GM12878 (cell line): ENCODE data around the gene HSP90AB1. TPM values are rescaled to one million over a fixed set of nuclear protein-coding genes. Genes with fewer than 3 reads are reported as not detected.

ENCODE experiments used
- ATAC-seq: fragments of 200-7000 bp; cut with Tn5 transposase; 3 replicates; pipeline ENCODE4 v1.9.1; 2020; ENCODE audit warnings: mild to moderate bottlenecking, moderate library complexity
- BruUV-seq: library from RNA; stranded (reverse); fragments of 400-500 nt; replicated peaks from 2 replicates; lab custom pipeline; 2021; lab: Mats Ljungman, UMichigan
- CTCF ChIA-PET: fragments of 300-600 bp; sonication (Branson Sonifier 250); formaldehyde crosslinking; extraction: SDS; loops from one replicate; lab custom pipeline; 2021; ENCODE audit warnings: inconsistent platforms; lab: Yijun Ruan, JAX
- POLR2A ChIA-PET: fragments of 350-600 bp; formaldehyde crosslinking; extraction: SDS; loops from one replicate; lab custom pipeline; 2021; ENCODE audit warnings: inconsistent platforms; lab: Charles Lee
- RAD21 ChIA-PET: fragments of 300-600 bp; sonication (Branson Sonifier 250); formaldehyde crosslinking; loops from one replicate; lab custom pipeline; 2023; ENCODE audit warnings: antibody characterized with exemption; ENCODE audit not compliant: unreplicated experiment; lab: Charles Lee
- SMC1A ChIA-PET: fragments of 300-600 bp; sonication (Branson Sonifier 250); formaldehyde crosslinking; loops from one replicate; lab custom pipeline; 2023; ENCODE audit not compliant: unreplicated experiment, uncharacterized antibody; lab: Charles Lee
- DNase-seq: peaks from one replicate; pipeline ENCODE4 v3.0.0-alpha.2; 2011; ENCODE audit warnings: low read depth, low spot score
- FAIRE-seq: peaks from 3 replicates; lab custom pipeline; 2011; peaks lifted over from hg19 to GRCh38; lab: Jason Lieb, UNC
- H2AFZ ChIP-seq: 2 replicates; pipeline ENCODE4 v1.6.0; 2011; ENCODE audit warnings: low read depth, low read length, control low read depth; ENCODE audit not compliant: control insufficient read depth
- H3K27ac ChIP-seq: 2 replicates; pipeline ENCODE4 v1.5.1; 2011; ENCODE audit warnings: control low read depth; ENCODE audit not compliant: control insufficient read depth, insufficient read depth
- H3K27me3 ChIP-seq, 2 experiments: replicated peaks in 1 of 2; 2 replicates each; pipeline versions ENCODE4 v1.6.0 to v1.6.1; 2011; ENCODE audit warnings: low read length in 1 of 2; ENCODE audit not compliant: control insufficient read depth in 2 of 2, insufficient read depth in 2 of 2
- H3K36me3 ChIP-seq, 2 experiments: 2 replicates each; pipeline ENCODE4 v1.5.1; 2011; ENCODE audit warnings: low read length in 1 of 2; ENCODE audit not compliant: control insufficient read depth in 2 of 2, insufficient read depth in 2 of 2
- H3K4me1 ChIP-seq: 2 replicates; pipeline ENCODE4 v1.6.1; 2011; ENCODE audit warnings: mild to moderate bottlenecking, low read length, moderate library complexity, mixed read lengths; ENCODE audit not compliant: control insufficient read depth, insufficient read depth
- H3K4me2 ChIP-seq: 2 replicates; pipeline ENCODE4 v1.6.0; 2011; ENCODE audit warnings: control low read depth; ENCODE audit not compliant: control insufficient read depth, insufficient read depth
- H3K4me3 ChIP-seq: fragments of 200-600 bp; sonication (generic); 2 replicates; pipeline ENCODE4 v1.5.1; 2016
- H3K79me2 ChIP-seq: 2 replicates; pipeline ENCODE4 v1.6.0; 2011; ENCODE audit warnings: low read length; ENCODE audit not compliant: control insufficient read depth, insufficient read depth
- H3K9ac ChIP-seq: 2 replicates; pipeline ENCODE4 v1.8.0; 2011; ENCODE audit warnings: low read length, control low read depth, mixed read lengths; ENCODE audit not compliant: control insufficient read depth, insufficient read depth
- H3K9me3 ChIP-seq: replicated peaks from 3 replicates; pipeline ENCODE4 v1.5.1; 2011; ENCODE audit warnings: mild to moderate bottlenecking, low read length; ENCODE audit not compliant: control insufficient read depth, insufficient read depth
- H4K20me1 ChIP-seq: 2 replicates; pipeline ENCODE4 v1.6.0; 2011; ENCODE audit not compliant: control insufficient read depth, insufficient read depth
- ATF7 ChIP-seq: fragments of 450-650 bp; IDR thresholded peaks from 2 replicates; pipeline ENCODE4 v1.6.1; 2016; ENCODE audit warnings: low read depth, mild to moderate bottlenecking
- HCFC1 ChIP-seq: fragments of 150-350 bp; IDR thresholded peaks from 2 replicates; pipeline ENCODE4 v1.6.1; 2014; ENCODE audit warnings: low read length
- JUNB ChIP-seq: IDR thresholded peaks from 2 replicates; pipeline ENCODE4 v1.6.1; 2016; ENCODE audit warnings: antibody characterized with exemption, mild to moderate bottlenecking
- KLF5 ChIP-seq: fragments of 450-650 bp; IDR thresholded peaks from 2 replicates; pipeline ENCODE4 v1.6.1; 2014; ENCODE audit warnings: mild to moderate bottlenecking; ENCODE audit not compliant: partially characterized antibody
- LARP7 ChIP-seq: fragments of 450-650 bp; IDR thresholded peaks from 2 replicates; pipeline ENCODE4 v1.6.1; 2017; ENCODE audit warnings: mild to moderate bottlenecking
- MEF2A ChIP-seq: IDR thresholded peaks from 2 replicates; pipeline ENCODE4 v1.6.1; 2011; ENCODE audit warnings: low read depth, mild to moderate bottlenecking, low read length, moderate library complexity; ENCODE audit not compliant: insufficient read depth
- NR2F1 ChIP-seq: fragments of 450-650 bp; conservative IDR thresholded peaks from 2 replicates; pipeline ENCODE4 v1.6.1; 2017; ENCODE audit warnings: mild to moderate bottlenecking
- RB1 ChIP-seq: fragments of 450-650 bp; formaldehyde crosslinking; IDR thresholded peaks from 2 replicates; pipeline ENCODE4 v1.6.1; 2017; ENCODE audit warnings: mild to moderate bottlenecking, borderline replicate concordance
- RCOR1 ChIP-seq: conservative IDR thresholded peaks from 2 replicates; pipeline ENCODE4 v1.6.1; 2012; ENCODE audit warnings: low read depth, low read length, improper control_type of control experiment
- SMC3 ChIP-seq: IDR thresholded peaks from 2 replicates; pipeline ENCODE4 v1.6.1; 2011; ENCODE audit warnings: low read length, improper control_type of control experiment, borderline replicate concordance
- SRF ChIP-seq, 2 experiments: IDR thresholded peaks; 2 replicates each; pipeline ENCODE4 v1.6.1; 2011; ENCODE audit warnings: low read depth in 2 of 2, low read length in 2 of 2, mild to moderate bottlenecking in 1 of 2, moderate library complexity in 1 of 2
- WGBS: methylation state at CpG from one replicate; pipeline ENCODE4 v1.1.6; 2016; ENCODE audit warnings: low lambda C conversion rate; ENCODE audit not compliant: insufficient replicate concordance, insufficient coverage; ENCODE audit errors: missing lambda C conversion rate; 5-methylcytosine and 5-hydroxymethylcytosine counted together
- in situ Hi-C: fragments of 300-500 bp; cut with MboI; formaldehyde crosslinking; loops from 9 replicates; pipeline ENCODE4 v1.14.3; 2018; ENCODE audit warnings: mixed read lengths
- intact Hi-C: fragments of 100-400 bp; cut with micrococcal nuclease; formaldehyde crosslinking; loops from one replicate; pipeline ENCODE4 v1.14.2; 2022; ENCODE audit not compliant: unreplicated experiment
- polyA plus RNA-seq, 11 experiments: library from polyadenylated mRNA; depleted of rRNA in 4 of 11; unstranded in 6 of 11; stranded (reverse) in 5 of 11; fragments of >200 nt; fragmentation: Nextera tagmentation in 4 of 11; fragmentation: Illumina TruSeq in 1 of 11; extraction: Ambion mirVana in 4 of 11; extraction: Trizol in 1 of 11; gene quantifications; 1 replicate in 1 of 11; 2 replicates in 10 of 11; pipeline versions ENCODE4 v1.2.1 to v1.2.3, GENCODE V29; 2011 to 2016; ENCODE audit warnings: inconsistent platforms in 2 of 11, missing spikeins in 2 of 11, low read depth in 1 of 11
- total RNA-seq, 4 experiments: library from RNA; depleted of rRNA in 3 of 4; stranded (reverse); fragments of >200 nt in 3 of 4; fragmentation: Illumina TruSeq in 1 of 4; extraction: Trizol in 1 of 4; gene quantifications; 2 replicates each; pipeline versions ENCODE4 v1.2.1 to v1.2.3, GENCODE V29; 2013 to 2021
- TF ChIP-seq, protein P1 (sequence below): fragments of 450-650 bp; IDR thresholded peaks from 2 replicates; pipeline ENCODE4 v1.6.1; 2018; ENCODE audit warnings: mild to moderate bottlenecking, low read depth, moderate library complexity; ENCODE audit not compliant: partially characterized antibody
- TF ChIP-seq, protein P2 (sequence below): fragments of 450-650 bp; IDR thresholded peaks from 2 replicates; pipeline ENCODE4 v1.6.1; 2017; ENCODE audit warnings: mild to moderate bottlenecking, low read depth, inconsistent platforms; ENCODE audit not compliant: poor library complexity, severe bottlenecking

HSP90AB1 gene
- total and polyA plus RNA-seq, 10 of the 15 experiments (the other 5 are each of a cell fraction or from before 2014, with no cell fraction given), result 988 to 1,682 (median 1,146) TPM

DNA sequence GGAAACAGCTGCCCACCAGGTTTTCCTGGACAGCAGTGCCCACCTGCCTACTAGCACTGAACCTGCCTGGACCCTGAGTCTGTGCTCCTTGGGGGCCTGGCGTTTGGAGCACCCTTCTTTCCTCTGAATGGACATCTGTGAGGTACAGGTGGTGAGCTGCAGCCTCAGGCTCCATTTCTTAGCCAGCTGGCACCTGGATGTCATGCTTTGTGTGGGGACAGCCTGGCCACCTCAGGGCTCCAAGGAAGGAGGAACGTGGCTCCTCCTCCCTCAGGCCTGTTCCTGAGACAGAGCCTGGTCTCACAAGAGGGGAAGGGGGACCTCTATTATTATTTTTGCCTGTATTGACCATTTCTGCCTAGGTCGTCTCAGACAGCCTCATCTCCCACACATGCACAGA lies 31.4 kb downstream of the HSP90AB1 start:
- WGBS, result 0% methylated on average over 3 of the region's 3 CpGs
- POLR2A ChIA-PET, result no interaction called here
- TF ChIP-seq SMC3 (no peak), MEF2A (no peak), KLF5 (no peak), HCFC1 (no peak), JUNB (no peak), RB1 (no peak), SRF (IDR thresholded peaks at IDR 0.05; ENCODE audit: low read depth in 2 of 2, low read length in 2 of 2) (no peak), RCOR1 (no peak), ATF7 (no peak), LARP7 (no peak), NR2F1 (no peak)
- TF ChIP-seq, protein P1, sequence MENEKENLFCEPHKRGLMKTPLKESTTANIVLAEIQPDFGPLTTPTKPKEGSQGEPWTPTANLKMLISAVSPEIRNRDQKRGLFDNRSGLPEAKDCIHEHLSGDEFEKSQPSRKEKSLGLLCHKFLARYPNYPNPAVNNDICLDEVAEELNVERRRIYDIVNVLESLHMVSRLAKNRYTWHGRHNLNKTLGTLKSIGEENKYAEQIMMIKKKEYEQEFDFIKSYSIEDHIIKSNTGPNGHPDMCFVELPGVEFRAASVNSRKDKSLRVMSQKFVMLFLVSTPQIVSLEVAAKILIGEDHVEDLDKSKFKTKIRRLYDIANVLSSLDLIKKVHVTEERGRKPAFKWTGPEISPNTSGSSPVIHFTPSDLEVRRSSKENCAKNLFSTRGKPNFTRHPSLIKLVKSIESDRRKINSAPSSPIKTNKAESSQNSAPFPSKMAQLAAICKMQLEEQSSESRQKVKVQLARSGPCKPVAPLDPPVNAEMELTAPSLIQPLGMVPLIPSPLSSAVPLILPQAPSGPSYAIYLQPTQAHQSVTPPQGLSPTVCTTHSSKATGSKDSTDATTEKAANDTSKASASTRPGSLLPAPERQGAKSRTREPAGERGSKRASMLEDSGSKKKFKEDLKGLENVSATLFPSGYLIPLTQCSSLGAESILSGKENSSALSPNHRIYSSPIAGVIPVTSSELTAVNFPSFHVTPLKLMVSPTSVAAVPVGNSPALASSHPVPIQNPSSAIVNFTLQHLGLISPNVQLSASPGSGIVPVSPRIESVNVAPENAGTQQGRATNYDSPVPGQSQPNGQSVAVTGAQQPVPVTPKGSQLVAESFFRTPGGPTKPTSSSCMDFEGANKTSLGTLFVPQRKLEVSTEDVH, result no peak
- TF ChIP-seq, protein P2, sequence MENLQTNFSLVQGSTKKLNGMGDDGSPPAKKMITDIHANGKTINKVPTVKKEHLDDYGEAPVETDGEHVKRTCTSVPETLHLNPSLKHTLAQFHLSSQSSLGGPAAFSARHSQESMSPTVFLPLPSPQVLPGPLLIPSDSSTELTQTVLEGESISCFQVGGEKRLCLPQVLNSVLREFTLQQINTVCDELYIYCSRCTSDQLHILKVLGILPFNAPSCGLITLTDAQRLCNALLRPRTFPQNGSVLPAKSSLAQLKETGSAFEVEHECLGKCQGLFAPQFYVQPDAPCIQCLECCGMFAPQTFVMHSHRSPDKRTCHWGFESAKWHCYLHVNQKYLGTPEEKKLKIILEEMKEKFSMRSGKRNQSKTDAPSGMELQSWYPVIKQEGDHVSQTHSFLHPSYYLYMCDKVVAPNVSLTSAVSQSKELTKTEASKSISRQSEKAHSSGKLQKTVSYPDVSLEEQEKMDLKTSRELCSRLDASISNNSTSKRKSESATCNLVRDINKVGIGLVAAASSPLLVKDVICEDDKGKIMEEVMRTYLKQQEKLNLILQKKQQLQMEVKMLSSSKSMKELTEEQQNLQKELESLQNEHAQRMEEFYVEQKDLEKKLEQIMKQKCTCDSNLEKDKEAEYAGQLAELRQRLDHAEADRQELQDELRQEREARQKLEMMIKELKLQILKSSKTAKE, result no peak

More for the DNA sequence above, 31.4 kb downstream of the HSP90AB1 start:
- DNase-seq, result no peak
- ChIA-PET CTCF (interaction anchor here (0.9 to 1.6 kb wide), 3 partner anchors 10 to 31 kb away, joined by 3 to 7 read pairs (median 5); no protein-coding TSS in a partner anchor), SMC1A (no interaction called here), RAD21 (interaction anchor here (0.6 kb wide), 1 partner anchor 57 kb away, joined by 3 read pairs; no protein-coding TSS in a partner anchor)
- Histone ChIP-seq H3K4me3 (no peak overlapping the region), H3K36me3 (no peaks in the 10 kb centered on the region; a peak in 1 of 4 replicates), H3K27me3 (peaks cover 1 to 2% of the 10 kb centered on the region in 2 experiments; a peak in 3 of 4 replicates), H3K4me1 (no peaks in the 10 kb centered on the region), H3K4me2 (no peak overlapping the region), H3K9ac (no peak overlapping the region), H4K20me1 (no peaks in the 10 kb centered on the region), H3K9me3 (no peaks in the 10 kb centered on the region), H2AFZ (no peak overlapping the region), H3K79me2 (no peaks in the 10 kb centered on the region), H3K27ac (no peak overlapping the region)
- ATAC-seq, result no peak
- in situ Hi-C loops, result no loop called here
- no peak for FAIRE-seq
- intact Hi-C loops, result no loop called here
- no TSS peak for BruUV-seq
